Activated CD8-positive, alpha-beta T cell treated with anti-CD3 and anti-CD28 coated beads for 36 hours (primary cell): ENCODE results near the gene AUTS2. TPM values are rescaled to one million over a fixed set of nuclear protein-coding genes. Genes with fewer than 3 reads are reported as not detected.

ENCODE experiments used
- ATAC-seq: fragments of 200-7000 bp; cut with Tn5 transposase; one replicate; pipeline ENCODE4 v1.10.0; 2021; ENCODE audit warnings: mild to moderate bottlenecking, moderate library complexity
- CTCF ChIA-PET: fragments of 350-600 bp; sonication (Branson Sonifier 250); formaldehyde crosslinking; loops from one replicate; lab custom pipeline; 2021; ENCODE audit warnings: antibody characterized with exemption; lab: Charles Lee
- POLR2A ChIA-PET: fragments of 350-600 bp; sonication (Branson Sonifier 250); formaldehyde crosslinking; loops from one replicate; lab custom pipeline; 2021; ENCODE audit warnings: antibody characterized with exemption; lab: Charles Lee
- DNase-seq: peaks from one replicate; pipeline ENCODE4 v3.0.0-alpha.2; 2020
- H3K27ac Mint-ChIP-seq: one replicate; pipeline ENCODE4 v1.8.0; 2021; ENCODE audit warnings: mild to moderate bottlenecking, mixed read lengths
- H3K27me3 Mint-ChIP-seq: one replicate; pipeline ENCODE4 v1.8.0; 2021; ENCODE audit warnings: mixed read lengths
- H3K36me3 Mint-ChIP-seq: one replicate; pipeline ENCODE4 v1.8.0; 2021; ENCODE audit warnings: low read depth, mixed read lengths
- H3K4me1 Mint-ChIP-seq: one replicate; pipeline ENCODE4 v1.8.0; 2021; ENCODE audit warnings: low read depth, mixed read lengths
- H3K4me3 Mint-ChIP-seq: one replicate; pipeline ENCODE4 v1.8.0; 2021; ENCODE audit warnings: mild to moderate bottlenecking, moderate library complexity, mixed read lengths
- H3K9me3 Mint-ChIP-seq: one replicate; pipeline ENCODE4 v1.8.0; 2021; ENCODE audit warnings: mixed read lengths
- intact Hi-C: fragments of 100-400 bp; cut with micrococcal nuclease; formaldehyde crosslinking; loops from one replicate; pipeline ENCODE4 v1.10.0; 2022
- total RNA-seq, 2 experiments: library from RNA; stranded (reverse); gene quantifications; one replicate each; pipeline ENCODE4 v1.2.3, GENCODE V29; 2021
- TF ChIP-seq, protein P1 (sequence below): fragments of 200-600 bp; IDR thresholded peaks from one replicate; pipeline ENCODE4 v1.8.0; 2022; ENCODE audit warnings: antibody characterized with exemption, mild to moderate bottlenecking

AUTS2 gene
- total RNA-seq, 2 experiments from 2014 or later = 3.1 to 3.3 TPM

- ChIA-PET POLR2A (no interaction called here), CTCF (no interaction called here)
- Mint-ChIP-seq H3K4me1 (no peaks in the 10 kb centered on the region), H3K36me3 (no peaks in the 10 kb centered on the region), H3K9me3 (no peaks in the 10 kb centered on the region), H3K4me3 (no peak overlapping the region), H3K27me3 (peaks cover 3% of the 10 kb centered on the region), H3K27ac (no peak overlapping the region)
- ATAC-seq = no peak
- DNase-seq = no peak
- intact Hi-C loops = no loop called here
- TF ChIP-seq, protein P1, sequence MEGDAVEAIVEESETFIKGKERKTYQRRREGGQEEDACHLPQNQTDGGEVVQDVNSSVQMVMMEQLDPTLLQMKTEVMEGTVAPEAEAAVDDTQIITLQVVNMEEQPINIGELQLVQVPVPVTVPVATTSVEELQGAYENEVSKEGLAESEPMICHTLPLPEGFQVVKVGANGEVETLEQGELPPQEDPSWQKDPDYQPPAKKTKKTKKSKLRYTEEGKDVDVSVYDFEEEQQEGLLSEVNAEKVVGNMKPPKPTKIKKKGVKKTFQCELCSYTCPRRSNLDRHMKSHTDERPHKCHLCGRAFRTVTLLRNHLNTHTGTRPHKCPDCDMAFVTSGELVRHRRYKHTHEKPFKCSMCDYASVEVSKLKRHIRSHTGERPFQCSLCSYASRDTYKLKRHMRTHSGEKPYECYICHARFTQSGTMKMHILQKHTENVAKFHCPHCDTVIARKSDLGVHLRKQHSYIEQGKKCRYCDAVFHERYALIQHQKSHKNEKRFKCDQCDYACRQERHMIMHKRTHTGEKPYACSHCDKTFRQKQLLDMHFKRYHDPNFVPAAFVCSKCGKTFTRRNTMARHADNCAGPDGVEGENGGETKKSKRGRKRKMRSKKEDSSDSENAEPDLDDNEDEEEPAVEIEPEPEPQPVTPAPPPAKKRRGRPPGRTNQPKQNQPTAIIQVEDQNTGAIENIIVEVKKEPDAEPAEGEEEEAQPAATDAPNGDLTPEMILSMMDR = no peak
These were observed 1010.0 kb downstream of the AUTS2 start for GRCh38 chr7:70608229-70608628.

GRCh38 chr7:70612811-70613210, 1014.5 kb downstream of the AUTS2 start:
- DNase-seq (no peak), ATAC-seq (no peak)
- Mint-ChIP-seq H3K27me3 (peaks cover 3% of the 10 kb centered on the region), H3K9me3 (no peaks in the 10 kb centered on the region), H3K4me1 (no peaks in the 10 kb centered on the region), H3K27ac (no peak overlapping the region), H3K4me3 (no peak overlapping the region), H3K36me3 (no peaks in the 10 kb centered on the region)
- TF ChIP-seq, protein P1 = no peak
- ChIA-PET CTCF (no interaction called here), POLR2A (no interaction called here)
- intact Hi-C loops = no loop called here

DNA sequence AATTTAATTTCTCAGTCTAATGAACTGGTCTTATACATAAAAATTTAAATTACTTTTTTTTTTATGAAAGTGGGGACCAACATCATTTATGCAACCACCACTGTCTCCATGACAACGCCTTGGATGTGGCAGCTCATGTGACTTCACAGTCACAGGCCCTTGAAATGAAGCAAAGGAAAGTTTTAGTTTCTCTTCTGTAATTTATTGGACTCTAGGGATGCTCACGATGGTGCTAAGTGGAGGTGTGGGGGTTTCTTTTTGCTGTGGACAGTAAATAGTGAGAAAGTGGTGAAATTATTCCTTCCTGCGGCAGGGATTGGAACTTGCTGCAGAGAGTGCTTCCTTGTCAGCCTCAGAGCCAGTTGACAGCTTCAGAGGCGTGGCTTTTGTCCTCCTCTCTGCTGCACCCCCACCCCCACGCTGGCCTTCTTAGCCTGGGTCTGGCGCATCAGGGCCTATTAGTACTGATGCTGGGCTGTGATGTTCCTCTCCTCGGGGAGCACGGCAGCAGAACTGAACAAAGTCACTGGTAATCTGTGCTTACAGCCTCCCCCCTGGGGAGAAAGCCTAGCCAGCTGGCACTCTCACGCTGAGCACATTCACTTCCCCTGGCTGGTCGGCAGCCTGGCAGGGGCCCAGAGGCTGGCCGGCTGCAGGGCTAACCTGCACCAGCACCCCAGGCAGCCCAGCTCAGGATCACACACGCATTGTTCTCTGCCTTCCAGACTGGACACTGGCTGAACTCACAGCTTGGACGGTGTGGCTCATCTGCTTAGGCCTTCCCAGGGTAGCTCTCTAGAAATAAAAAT, 1016.2 kb downstream of the AUTS2 start:
- Mint-ChIP-seq H3K36me3 (no peaks in the 10 kb centered on the region), H3K27ac (no peak overlapping the region)

DNA sequence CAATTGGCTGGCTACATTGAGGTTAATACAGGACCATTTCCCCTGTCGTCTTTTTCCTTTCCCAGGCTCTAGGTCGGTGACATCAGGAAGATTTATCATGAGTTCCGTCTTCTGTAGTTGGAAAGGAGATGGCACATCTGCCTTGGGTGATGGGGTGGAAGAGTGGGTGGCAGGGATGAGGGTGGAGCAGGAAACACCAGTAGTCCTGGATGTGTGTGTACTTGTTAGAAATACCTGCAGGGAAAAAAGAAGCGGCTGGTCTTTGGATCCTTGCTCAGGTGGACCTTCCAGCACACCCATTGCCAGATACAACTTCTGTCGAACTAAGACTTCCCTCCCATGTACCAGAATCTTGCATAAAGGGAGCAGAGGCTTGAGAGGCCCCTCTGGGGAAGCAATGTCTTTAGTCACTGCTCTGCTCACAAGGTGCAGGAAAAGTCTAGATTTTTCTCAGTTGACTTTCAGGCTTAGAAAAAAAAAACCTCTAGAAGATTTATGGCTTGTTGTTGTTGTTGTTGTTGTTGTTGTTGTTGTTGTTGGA, 1016.9 kb downstream of the AUTS2 start:
- Mint-ChIP-seq H3K9me3 (no peaks in the 10 kb centered on the region), H3K4me3 (no peak overlapping the region), H3K27ac (no peak overlapping the region), H3K27me3 (peaks cover 3% of the 10 kb centered on the region), H3K36me3 (no peaks in the 10 kb centered on the region), H3K4me1 (no peaks in the 10 kb centered on the region)
- no peak for ATAC-seq
- intact Hi-C loops = no loop called here
- no peak for DNase-seq
- TF ChIP-seq, protein P1 = no peak
- POLR2A ChIA-PET = no interaction called here
- CTCF ChIA-PET = no interaction called here

More for the DNA sequence above, 1016.2 kb downstream of the AUTS2 start:
- Mint-ChIP-seq H3K4me1 (no peaks in the 10 kb centered on the region), H3K4me3 (no peak overlapping the region), H3K27me3 (peaks cover 3% of the 10 kb centered on the region), H3K9me3 (no peaks in the 10 kb centered on the region)
- TF ChIP-seq, protein P1 = no peak
- ChIA-PET POLR2A (no interaction called here), CTCF (interaction anchor here (1.0 kb wide), 1 partner anchor 10 kb away, joined by 3 read pairs; no protein-coding TSS in a partner anchor)
- no peak for DNase-seq
- no peak for ATAC-seq
- intact Hi-C loops = no loop called here

DNA sequence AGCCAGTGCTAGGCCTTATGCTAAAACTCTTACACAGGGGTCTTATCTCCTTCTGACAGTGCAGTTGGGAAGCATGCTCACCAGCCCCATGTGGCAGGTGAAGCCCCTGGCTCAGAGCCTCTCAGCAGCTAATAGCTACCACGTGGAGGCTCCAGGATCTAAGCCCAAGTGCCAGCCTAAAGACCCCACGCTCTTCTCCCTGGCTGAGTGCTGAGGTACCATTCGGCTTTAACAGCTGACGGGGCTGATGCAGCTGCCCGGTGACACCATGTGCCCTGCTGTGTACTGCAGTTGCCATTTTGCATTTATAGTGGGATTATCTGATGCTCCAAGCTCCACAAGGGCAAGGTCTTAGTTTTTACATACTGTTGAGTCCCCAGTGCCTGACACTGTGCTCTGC, 1017.9 kb downstream of the AUTS2 start:
- Mint-ChIP-seq H3K4me1 (no peaks in the 10 kb centered on the region), H3K9me3 (no peaks in the 10 kb centered on the region), H3K4me3 (no peak overlapping the region), H3K36me3 (no peaks in the 10 kb centered on the region), H3K27me3 (peaks cover under 1% of the 10 kb centered on the region), H3K27ac (no peak overlapping the region)
- POLR2A ChIA-PET = no interaction called here
- TF ChIP-seq, protein P1 = no peak
- DNase-seq (no peak), ATAC-seq (no peak)
- intact Hi-C loops = no loop called here
- CTCF ChIA-PET = no interaction called here
